NOMO-1 treated with DMSO at 0.1 percent for 48 hours (cell line): ENCODE data around the gene DPH6.

Experiments used
- DNase-seq: peaks from one replicate; lab custom pipeline; 2025; ENCODE audit not compliant: unreplicated experiment; lab: John Stamatoyannopoulos, UW

DPH6 gene

DNA sequence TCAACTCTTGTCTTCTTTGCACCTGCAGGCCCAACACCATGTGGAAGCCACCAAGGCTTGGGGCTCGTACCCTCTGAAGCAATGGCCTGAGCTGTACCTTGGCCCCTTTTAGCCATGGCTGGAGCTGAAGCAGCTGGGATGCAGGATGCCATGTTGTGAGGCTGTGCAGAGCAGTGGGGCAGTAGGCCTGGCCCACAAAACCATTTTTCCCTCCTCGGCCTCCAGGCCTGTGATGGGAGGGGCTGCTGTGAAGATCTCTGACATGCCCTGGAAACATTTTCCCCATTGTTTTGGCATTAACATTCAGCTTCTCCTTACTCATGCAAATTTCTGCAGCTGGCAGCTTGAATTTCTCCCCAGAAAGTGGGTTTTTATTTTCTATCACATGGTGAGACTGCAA lies 58.5 kb downstream of the DPH6 start:
- DNase-seq: no peak

DNA sequence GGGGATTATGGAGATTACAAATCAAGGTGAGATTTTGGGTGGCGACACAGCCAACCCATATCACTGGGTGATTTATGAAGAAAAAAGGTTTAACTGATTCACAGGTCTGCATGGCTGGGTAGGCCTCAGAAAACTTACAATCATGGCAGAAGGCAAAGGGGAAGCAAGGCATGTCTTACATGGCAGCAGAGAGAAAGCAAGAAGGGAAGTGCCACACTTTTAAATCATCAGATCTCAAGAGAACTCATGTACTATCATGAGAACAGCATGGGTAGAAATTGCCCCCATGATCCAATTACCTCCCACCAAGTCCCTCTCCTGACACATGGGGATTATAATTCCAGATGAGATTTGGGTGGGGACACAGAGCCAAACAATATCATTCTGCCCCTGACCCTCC lies 59.7 kb downstream of the DPH6 start:
- no peak for DNase-seq

- DNase-seq: no peak
Observed at GRCh38 chr15:35485411-35485810, 60.6 kb downstream of the DPH6 start.

DNA sequence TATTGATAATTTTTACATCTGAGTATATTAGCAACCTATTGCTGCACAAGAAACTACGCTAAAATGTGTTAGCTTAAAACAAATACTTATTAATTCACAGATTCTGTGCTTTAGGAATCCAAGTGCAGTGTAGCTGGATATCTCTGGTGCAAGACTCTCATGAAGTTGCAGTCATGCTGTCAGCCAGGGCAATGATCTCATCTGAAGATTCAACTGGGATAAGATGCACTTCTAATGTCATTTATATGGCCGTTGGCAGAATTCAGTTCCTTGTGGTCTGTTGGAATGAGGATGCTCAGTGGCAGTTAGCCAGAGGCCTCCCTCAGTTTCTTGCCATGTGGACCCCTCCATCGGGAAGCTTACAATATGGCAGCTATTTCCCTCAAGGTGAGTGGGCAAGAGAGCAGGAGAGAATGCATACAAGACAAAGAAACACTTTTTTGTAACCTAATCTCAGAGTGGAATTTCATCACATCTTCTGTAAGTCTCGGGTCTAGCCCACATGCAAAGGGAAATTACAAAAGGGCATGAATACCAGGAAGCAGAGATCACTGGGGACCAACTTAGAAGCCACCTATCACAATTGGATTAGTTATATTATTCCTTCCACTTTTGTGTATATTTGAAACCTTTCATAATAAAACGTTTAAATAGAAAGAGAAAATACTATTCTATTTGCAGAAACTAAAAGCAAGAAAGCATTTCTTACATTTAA lies 61.6 kb downstream of the DPH6 start:
- no peak for DNase-seq

DNA sequence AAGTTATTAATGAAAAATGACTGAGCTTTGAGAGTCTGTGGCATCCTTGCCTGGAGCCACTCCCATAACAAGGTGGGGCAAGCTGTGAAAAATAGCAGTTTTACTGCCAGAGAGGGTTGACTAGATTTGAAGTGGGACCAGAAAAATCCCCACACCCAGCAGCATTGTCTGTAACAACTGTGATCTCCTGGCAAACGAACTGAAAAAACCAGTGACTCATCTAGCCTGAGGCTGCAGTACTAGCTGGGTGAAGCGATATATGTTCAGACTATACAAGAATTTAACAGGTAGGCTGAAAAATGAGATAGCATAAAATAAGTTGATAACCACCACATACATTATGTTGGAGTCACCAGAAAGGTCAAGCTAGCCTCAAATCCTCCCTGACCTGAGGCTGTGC lies 64.0 kb downstream of the DPH6 start:
- DNase-seq: no peak

DNA sequence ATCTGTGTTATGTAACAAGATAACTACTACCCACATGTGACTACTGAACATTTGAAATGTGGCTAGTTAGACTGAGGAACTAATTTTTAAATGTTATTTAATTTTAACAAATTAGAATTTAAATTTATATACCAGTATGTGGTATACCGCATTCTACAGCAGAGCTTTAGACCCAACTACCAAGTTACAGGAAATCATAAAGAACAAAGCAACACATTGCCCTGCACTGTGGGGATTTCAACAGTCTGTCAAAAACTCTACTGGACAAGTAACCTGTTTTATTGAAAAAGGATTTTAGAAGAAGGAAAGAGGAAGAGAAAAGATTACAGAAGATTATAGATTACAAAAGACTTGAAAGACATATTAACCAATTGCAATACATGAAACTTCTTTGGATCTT lies 64.9 kb downstream of the DPH6 start:
- no peak for DNase-seq

DNA sequence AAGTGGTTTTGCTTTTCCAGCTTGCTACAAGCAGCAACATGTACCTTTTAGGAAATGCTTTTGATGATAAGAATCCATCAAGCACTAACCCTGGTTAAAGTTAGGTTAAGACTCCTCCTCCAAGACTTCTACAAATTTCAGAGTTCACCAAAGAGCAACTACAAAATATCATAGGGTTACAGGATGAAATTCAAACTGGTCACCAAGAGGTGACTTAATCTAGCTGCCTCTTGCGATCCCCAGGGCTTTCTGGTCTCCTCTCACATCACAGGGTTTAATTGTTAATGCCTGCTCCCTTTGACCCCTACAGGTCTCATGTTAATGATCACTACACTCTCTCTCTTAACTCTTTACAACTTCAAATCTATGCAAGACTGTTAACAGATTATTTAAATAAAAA lies 66.5 kb downstream of the DPH6 start:
- no peak for DNase-seq

GRCh38 chr15:35477312-35478262 lies 68.4 kb downstream of the DPH6 start:
- no peak for DNase-seq

GRCh38 chr15:35471024-35471423 lies 74.9 kb downstream of the DPH6 start:
- DNase-seq: no peak

DNA sequence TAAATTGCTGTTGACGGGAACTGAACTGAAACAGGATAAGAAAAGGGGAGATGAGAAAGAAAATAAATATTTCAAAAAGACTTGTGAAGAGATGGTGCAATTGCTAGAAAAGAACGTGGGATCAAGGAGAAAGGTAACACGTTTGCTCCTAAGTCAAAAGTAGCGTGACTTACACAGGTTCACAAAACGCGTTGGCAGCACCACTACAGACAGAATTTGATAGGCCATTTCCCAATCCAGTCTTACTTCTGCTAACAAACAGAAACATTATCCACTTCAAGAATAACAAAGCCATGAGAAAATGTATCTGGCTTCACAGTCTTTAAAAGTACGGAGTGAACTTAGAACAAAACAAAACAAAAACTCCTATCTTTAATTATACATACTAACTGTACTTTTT lies 75.5 kb downstream of the DPH6 start:
- DNase-seq: no peak

- no peak for DNase-seq
Observed at GRCh38 chr15:35466476-35466875, 79.5 kb downstream of the DPH6 start.

- no peak for DNase-seq
Observed at GRCh38 chr15:35465783-35466182, 80.2 kb downstream of the DPH6 start.

DNA sequence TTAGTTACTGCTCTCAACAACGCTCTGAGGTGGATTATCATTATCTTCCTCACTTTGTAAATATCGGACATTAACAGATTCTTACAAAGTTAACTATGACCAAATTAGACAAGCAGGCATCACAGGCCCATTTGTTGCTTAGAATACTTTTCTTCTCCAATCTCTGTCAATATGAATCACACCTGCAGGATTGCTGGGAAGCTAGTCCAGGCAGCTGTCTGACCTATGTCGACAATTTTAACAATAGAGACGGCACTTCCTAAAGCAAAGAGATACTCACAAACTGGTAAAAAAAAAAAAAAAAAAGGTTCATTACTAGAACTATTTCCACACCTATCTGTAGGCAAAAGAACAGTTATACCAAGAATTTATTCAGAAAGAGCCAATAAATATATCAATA lies 85.3 kb downstream of the DPH6 start:
- no peak for DNase-seq

- no peak for DNase-seq
Observed at GRCh38 chr15:35458176-35458856, 87.6 kb downstream of the DPH6 start.

DNA sequence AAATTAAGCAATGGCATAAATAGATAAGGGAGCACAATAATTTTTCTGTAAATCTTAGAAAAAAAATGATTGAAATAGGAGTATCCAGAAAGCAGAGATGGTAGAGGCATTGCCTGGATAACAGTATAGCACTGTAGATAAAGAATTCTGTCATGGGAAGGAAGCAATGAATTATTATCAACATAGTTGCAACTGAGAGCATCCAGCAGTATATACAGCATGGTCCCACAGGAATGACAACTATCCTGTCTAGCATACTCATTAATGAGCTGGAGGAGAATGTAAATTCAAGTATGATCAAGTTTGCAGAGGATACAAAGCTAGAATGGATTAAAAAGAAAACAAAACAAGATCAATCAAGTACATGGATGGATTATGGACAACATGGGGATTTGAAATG lies 90.8 kb downstream of the DPH6 start:
- no peak for DNase-seq

DNA sequence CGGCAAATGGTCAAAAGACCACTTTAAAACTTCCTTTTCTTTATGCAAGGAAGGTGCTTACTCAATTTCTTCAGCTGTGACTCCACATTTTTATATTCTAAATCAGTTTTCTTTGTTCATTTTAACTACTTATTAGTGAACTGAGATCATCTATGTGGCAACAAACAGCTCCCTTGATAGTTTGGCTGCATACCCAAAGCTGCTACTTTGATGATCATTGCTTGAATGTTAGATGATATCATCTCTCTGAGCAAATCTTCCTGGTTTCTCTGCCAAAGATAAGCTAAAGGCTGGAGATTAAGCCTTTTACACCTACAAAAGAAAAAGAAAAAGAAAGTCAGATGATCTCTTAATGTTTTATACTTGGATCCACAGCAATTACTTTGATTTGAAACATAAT lies 95.5 kb downstream of the DPH6 start:
- DNase-seq: peak; percentile 3

DNA sequence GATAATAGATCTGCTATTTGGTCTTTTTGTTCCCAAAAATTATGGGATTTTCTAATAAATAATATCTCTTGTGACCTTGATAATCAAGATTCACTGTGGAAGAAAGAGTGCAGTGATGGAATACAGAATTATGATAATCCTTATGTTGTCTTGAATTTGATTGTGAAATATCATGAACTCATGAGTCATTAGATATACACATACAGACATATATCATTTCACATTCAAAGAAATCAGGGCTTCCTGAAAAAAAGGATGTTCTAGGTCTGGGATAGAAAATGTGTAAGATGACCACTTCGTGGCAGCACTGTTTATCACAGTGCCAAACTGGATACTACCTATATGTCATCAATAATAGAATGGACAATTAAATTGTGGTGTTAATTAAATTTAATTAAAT lies 97.7 kb downstream of the DPH6 start:
- DNase-seq: no peak

DNA sequence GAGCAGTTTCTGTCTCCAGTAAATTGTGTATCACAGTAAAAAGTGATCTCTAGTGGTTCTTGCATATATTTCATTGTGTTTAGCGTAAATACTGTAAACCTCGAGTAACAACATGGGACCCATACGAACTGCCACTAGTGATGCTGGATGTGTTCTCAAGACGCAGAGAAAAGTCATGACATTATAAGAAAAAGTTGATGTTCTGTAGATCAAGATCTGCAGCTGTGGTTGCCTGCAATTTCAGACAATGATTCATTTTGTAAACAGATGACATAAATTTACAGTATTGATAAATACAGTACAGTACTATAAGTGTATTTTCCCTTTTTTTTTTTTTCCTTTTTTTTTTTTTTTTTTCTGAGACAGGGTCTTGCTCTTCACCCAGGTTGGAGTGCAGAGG lies 100.1 kb downstream of the DPH6 start:
- no peak for DNase-seq

DNA sequence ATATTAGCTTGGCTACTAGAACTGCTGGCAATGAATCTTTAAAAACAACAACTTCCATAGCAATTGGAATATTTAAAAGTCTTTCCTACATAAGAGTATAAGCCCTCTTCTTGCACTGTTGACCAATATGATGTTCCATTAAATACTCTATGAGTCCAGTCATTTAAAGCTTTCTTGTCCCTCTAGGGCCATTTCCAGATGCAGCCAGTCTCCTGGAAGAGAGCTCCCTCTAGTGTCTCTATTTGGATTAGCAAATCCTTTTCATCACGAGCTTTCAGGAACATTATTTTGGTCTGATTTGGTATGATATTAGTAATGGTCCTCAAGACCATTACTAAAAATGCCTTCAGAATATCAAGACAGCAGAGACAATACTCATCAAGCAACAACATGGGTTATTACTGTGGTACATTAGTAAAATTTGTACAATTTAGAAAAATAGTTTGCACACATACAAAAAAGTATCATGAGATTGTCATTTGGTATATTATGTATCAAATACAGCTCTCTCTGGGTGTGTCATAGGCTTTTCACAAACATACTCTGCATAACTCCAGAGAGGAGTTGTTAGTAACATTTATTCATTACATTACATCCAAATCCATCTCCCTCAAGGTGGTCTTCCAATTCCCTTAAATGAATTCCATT lies 101.3 kb downstream of the DPH6 start:
- DNase-seq: peak; percentile 30

DNA sequence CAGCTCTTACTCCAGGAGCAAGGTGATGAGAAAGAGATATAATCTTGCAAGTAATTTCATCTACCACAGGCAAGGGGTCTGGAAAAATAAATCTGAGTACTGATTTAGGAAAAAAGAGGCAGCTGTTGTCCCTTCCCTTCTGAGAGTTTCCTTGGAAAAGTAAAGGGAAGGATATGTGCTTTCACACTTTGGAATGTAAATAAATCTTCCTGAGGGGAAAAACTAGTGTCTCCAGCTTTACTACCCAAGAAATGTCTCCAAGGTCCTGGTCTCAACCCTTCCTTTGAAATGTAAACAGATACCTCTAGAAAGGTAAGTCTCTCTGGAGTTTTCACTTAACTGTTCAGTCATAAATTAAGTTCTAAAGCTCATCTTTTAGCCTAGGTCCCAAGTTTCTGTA lies 102.6 kb downstream of the DPH6 start:
- no peak for DNase-seq

DNA sequence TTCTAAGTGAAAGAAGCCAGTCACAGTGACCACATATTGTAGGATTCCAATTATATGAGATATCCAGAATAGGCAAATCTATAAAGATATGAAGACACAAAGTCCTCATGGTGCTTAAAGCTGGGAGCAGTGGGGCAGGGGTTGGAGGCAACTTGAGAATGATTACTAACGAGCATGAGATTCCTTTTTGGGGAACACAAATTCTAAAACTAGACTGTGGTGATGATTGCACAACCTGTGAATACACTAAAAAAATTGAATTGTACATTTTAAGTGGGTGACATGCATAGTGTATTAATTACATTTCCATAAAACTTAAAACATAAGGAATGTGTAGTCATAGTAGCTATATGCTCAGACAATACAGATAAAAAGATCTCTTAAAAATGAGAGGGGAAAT lies 103.2 kb downstream of the DPH6 start:
- no peak for DNase-seq
